Adrenal gland (tissue), 5 donors: ENCODE data around the gene SLC25A24.

Experiments
- CTCF ChIP-seq, 6 experiments: fragments of 450-650 bp in 4 of 6; fragments of 200-600 bp in 2 of 6; sonication (generic) in 1 of 6; IDR thresholded peaks; 1 replicate in 5 of 6; 2 replicates in 1 of 6; pipeline versions ENCODE4 v1.5.1 to v1.8.0; 2016 to 2021; ENCODE audit warnings: antibody characterized with exemption in 6 of 6, mild to moderate bottlenecking in 2 of 6, moderate library complexity in 1 of 6
- POLR2A ChIP-seq, 2 donors: fragments of 450-650 bp; IDR thresholded peaks; one replicate each; pipeline ENCODE4 v1.6.1; 2017; ENCODE audit warnings: antibody characterized with exemption in 2 of 2, mild to moderate bottlenecking in 2 of 2, moderate library complexity in 1 of 2
- donor health status: DM: no; HTN: no; CAD: no.

- TF ChIP-seq CTCF (IDR thresholded peaks at IDR 0.05) (no peak), POLR2A (IDR thresholded peaks at IDR 0.05) (no peak)
Observed at GRCh38 chr1:108120163-108120562, 80.0 kb downstream of the SLC25A24 start.
